OCI-LY3 (cell line): ENCODE measurements around the gene B3GNT9.

Experiments
- H2AFZ ChIP-seq: fragments of 200-600, 300-600 bp; shearing (Covaris generic); 2 replicates; pipeline ENCODE4 v1.6.0; 2014; ENCODE audit warnings: antibody characterized with exemption, low read depth, low read length
- H3K27ac ChIP-seq: fragments of 200-600, 300-600 bp; sonication (generic); 2 replicates; pipeline ENCODE4 v1.5.1; 2014; ENCODE audit warnings: mild to moderate bottlenecking, low read length, moderate library complexity, mixed read lengths
- H3K27me3 ChIP-seq: fragments of 200-600, 300-600 bp; sonication (generic); 2 replicates; pipeline ENCODE4 v1.6.1; 2014; ENCODE audit warnings: low read depth, low read length, mixed read lengths
- H3K36me3 ChIP-seq: fragments of 200-600, 300-600 bp; sonication (generic); replicated peaks from 2 replicates; pipeline ENCODE3; 2014; ENCODE audit warnings: low read depth, low read length, mixed read lengths
- H3K4me1 ChIP-seq: fragments of 300-600, 200-600 bp; sonication (generic); 2 replicates; pipeline ENCODE4 v1.6.1; 2014; ENCODE audit warnings: low read length, mixed read lengths
- H3K4me2 ChIP-seq: fragments of 200-600, 300-600 bp; sonication (generic); 2 replicates; pipeline ENCODE4 v1.6.1; 2014; ENCODE audit warnings: low read length, mixed read lengths
- H3K4me3 ChIP-seq: fragments of 300-600, 200-600 bp; sonication (generic); 2 replicates; pipeline ENCODE4 v1.5.1; 2014; ENCODE audit warnings: antibody characterized with exemption, mild to moderate bottlenecking, low read length, moderate library complexity
- H3K79me2 ChIP-seq: fragments of 300-600, 200-600 bp; shearing (Covaris generic); 2 replicates; pipeline ENCODE4 v1.6.1; 2014; ENCODE audit warnings: mild to moderate bottlenecking, low read length, mixed read lengths
- H3K9ac ChIP-seq: fragments of 300-600, 200-600 bp; shearing (Covaris generic); 2 replicates; pipeline ENCODE4 v1.6.0; 2014; ENCODE audit warnings: mild to moderate bottlenecking, low read length, moderate library complexity
- H3K9me3 ChIP-seq: fragments of 200-600, 300-600 bp; shearing (Covaris generic); 2 replicates; pipeline ENCODE4 v1.6.1; 2014; ENCODE audit warnings: low read length, mixed read lengths; ENCODE audit not compliant: insufficient read depth
- H4K20me1 ChIP-seq: fragments of 200-600, 300-600 bp; sonication (generic); 2 replicates; pipeline ENCODE4 v1.6.1; 2016; ENCODE audit warnings: low read length, mixed read lengths; ENCODE audit not compliant: insufficient read depth
- EZH2phosphoT487 ChIP-seq: fragments of 200-600 bp; shearing (Covaris generic); IDR thresholded peaks from 2 replicates; pipeline ENCODE4 v1.6.1; 2018; ENCODE audit warnings: antibody characterized with exemption, mixed run types, low read depth
- TF ChIP-seq, protein P1 (sequence below): fragments of 200-600, 300-600 bp; sonication (generic); IDR thresholded peaks from 2 replicates; pipeline ENCODE4 v1.5.1; 2014; ENCODE audit warnings: antibody characterized with exemption, low read length, low read depth

B3GNT9 gene

DNA sequence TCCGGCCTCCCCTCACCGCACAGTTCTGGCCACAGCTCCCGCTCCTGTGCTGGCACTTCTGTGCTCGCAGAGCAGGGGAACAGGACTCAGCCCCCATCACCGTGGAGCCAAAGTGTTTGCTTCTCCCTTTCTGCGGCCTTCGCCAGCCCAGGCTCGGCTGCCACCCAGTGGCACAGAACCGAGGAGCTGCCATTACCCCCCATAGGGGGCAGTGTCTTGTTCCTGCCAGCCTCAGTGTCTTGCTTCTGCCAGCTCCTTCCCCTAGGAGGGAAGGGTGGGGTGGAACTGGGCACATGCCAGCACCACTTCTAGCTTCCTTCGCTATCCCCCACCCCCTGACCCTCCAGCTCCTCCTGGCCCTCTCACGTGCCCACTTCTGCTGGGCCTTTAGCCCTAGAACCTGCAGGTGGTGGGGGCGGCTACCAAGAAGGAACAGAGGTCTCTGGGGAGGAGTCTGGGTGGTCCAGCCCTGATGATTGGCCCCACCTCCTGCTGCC is 47.5 kb upstream of the B3GNT9 start:
- H3K36me3 ChIP-seq = peaks cover 60% of the 10 kb centered on the region
- H3K27ac ChIP-seq = no peak overlapping the region
- H4K20me1 ChIP-seq = no peaks in the 10 kb centered on the region
- no peaks in the 10 kb centered on the region for H3K27me3 ChIP-seq
- no peak overlapping the region for H3K9ac ChIP-seq
- no peak for TF ChIP-seq EZH2phosphoT487
- TF ChIP-seq, protein P1, sequence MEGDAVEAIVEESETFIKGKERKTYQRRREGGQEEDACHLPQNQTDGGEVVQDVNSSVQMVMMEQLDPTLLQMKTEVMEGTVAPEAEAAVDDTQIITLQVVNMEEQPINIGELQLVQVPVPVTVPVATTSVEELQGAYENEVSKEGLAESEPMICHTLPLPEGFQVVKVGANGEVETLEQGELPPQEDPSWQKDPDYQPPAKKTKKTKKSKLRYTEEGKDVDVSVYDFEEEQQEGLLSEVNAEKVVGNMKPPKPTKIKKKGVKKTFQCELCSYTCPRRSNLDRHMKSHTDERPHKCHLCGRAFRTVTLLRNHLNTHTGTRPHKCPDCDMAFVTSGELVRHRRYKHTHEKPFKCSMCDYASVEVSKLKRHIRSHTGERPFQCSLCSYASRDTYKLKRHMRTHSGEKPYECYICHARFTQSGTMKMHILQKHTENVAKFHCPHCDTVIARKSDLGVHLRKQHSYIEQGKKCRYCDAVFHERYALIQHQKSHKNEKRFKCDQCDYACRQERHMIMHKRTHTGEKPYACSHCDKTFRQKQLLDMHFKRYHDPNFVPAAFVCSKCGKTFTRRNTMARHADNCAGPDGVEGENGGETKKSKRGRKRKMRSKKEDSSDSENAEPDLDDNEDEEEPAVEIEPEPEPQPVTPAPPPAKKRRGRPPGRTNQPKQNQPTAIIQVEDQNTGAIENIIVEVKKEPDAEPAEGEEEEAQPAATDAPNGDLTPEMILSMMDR = peak; percentile 72
- peaks cover 16% of the 10 kb centered on the region for H3K79me2 ChIP-seq
- H3K9me3 ChIP-seq = no peaks in the 10 kb centered on the region
- H3K4me3 ChIP-seq = no peak overlapping the region
- peaks cover 3% of the 10 kb centered on the region for H3K4me1 ChIP-seq
- H3K4me2 ChIP-seq = no peak overlapping the region
- H2AFZ ChIP-seq = no peak overlapping the region

DNA sequence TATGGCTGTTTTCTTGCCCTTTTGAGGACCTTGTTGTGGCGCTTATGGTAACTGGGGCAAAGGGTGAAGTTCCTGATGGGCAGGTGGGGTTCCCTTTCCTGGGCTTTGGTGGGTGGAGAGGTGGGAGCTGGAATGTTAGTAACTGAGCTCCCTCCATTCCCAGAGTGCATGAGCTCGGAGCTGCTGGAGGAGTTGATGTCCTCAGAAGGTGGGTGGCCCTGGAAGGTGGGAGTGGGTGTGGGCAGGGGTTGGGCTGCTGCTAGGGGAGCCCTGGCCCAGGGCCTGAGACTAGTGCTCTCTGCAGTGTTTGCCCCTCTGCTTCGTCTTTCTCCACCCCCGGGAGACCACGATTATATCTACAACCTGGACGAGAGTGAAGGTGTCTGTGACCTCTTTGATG is 46.9 kb upstream of the B3GNT9 start:
- TF ChIP-seq, protein P1 = no peak
- TF ChIP-seq EZH2phosphoT487 = no peak
- no peak overlapping the region for H3K9ac ChIP-seq
- H3K27me3 ChIP-seq = no peaks in the 10 kb centered on the region
- peaks cover 21% of the 10 kb centered on the region for H3K79me2 ChIP-seq
- peaks cover 8% of the 10 kb centered on the region for H3K4me1 ChIP-seq
- peaks cover 59% of the 10 kb centered on the region for H3K36me3 ChIP-seq
- no peaks in the 10 kb centered on the region for H3K9me3 ChIP-seq
- no peak overlapping the region for H3K4me3 ChIP-seq
- no peaks in the 10 kb centered on the region for H4K20me1 ChIP-seq
- no peak overlapping the region for H2AFZ ChIP-seq
- no peak overlapping the region for H3K4me2 ChIP-seq
- H3K27ac ChIP-seq = no peak overlapping the region

DNA sequence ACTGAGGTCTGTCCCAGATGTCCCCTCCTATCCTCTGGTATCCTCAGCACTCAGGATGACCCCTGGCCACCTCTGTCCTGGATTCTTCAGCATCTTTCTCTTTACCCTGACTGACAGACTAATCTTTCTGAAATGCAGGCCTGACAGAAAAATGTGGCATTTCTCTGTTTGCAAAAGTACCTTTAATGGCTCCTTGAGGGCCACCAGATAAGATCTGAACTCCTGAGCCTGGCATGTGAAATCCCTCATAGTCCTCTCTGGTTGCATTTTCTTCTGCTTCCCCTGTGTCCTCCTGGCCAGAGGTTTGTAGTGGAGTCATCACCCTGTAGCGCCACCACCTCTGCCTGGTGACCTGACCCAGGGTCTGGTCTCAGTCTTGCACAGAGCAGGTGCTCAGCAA is 46.1 kb upstream of the B3GNT9 start:
- H3K79me2 ChIP-seq = peaks cover 30% of the 10 kb centered on the region
- H3K27me3 ChIP-seq = no peaks in the 10 kb centered on the region
- H3K36me3 ChIP-seq = peaks cover 59% of the 10 kb centered on the region
- H4K20me1 ChIP-seq = no peaks in the 10 kb centered on the region
- no peak overlapping the region for H3K4me2 ChIP-seq
- peaks cover 8% of the 10 kb centered on the region for H3K4me1 ChIP-seq
- H2AFZ ChIP-seq = no peak overlapping the region
- no peak overlapping the region for H3K27ac ChIP-seq
- no peaks in the 10 kb centered on the region for H3K9me3 ChIP-seq
- H3K4me3 ChIP-seq = no peak overlapping the region
- TF ChIP-seq, protein P1 = no peak
- no peak for TF ChIP-seq EZH2phosphoT487
- H3K9ac ChIP-seq = no peak overlapping the region

DNA sequence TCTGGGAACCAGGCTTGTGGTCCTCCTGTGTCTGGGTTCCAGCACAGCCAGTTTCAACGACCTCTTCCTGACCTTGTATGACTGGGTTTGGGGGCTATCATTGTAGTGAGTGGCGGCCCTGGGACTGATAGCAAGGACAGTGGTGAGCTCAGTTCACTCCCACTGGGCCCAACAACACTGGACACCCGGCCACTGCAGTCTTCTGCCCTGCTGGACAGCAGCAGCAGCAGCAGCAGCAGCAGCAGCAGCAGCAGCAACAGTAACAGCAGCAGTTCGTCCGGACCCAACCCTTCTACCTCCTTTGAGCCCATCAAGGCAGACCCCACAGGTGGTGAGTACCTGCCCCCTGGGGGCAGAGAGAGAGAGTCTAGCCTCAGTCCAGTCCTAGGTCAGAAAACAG is 44.9 kb upstream of the B3GNT9 start:
- Histone ChIP-seq H3K9me3 (no peaks in the 10 kb centered on the region), H3K79me2 (peaks cover 32% of the 10 kb centered on the region), H3K36me3 (peaks cover 52% of the 10 kb centered on the region), H3K4me3 (no peak overlapping the region), H3K27me3 (no peaks in the 10 kb centered on the region), H3K4me2 (no peak overlapping the region), H4K20me1 (no peaks in the 10 kb centered on the region), H3K27ac (no peak overlapping the region), H3K9ac (no peak overlapping the region), H2AFZ (no peak overlapping the region), H3K4me1 (peaks cover 12% of the 10 kb centered on the region)
- TF ChIP-seq, protein P1 = no peak
- no peak for TF ChIP-seq EZH2phosphoT487
